GM19025 (cell line): ENCODE results near the gene ARMC2.
"Not testable (repeated sequence)": the region's sequence is repeated elsewhere in the genome, so short reads cannot be mapped to it uniquely, and the experiment has no call there.

Source experiments
- ATAC-seq: cut with Tn5 transposase; IDR thresholded peaks from one replicate; pipeline ENCODE4 v1.9.1; 2021; ENCODE audit warnings: mild to moderate bottlenecking, low read depth, moderate library complexity; ENCODE audit not compliant: unreplicated experiment

ARMC2 gene

GRCh38 chr6:108947114-108947854, 99.1 kb downstream of the ARMC2 start:
- ATAC-seq, result no peak

DNA sequence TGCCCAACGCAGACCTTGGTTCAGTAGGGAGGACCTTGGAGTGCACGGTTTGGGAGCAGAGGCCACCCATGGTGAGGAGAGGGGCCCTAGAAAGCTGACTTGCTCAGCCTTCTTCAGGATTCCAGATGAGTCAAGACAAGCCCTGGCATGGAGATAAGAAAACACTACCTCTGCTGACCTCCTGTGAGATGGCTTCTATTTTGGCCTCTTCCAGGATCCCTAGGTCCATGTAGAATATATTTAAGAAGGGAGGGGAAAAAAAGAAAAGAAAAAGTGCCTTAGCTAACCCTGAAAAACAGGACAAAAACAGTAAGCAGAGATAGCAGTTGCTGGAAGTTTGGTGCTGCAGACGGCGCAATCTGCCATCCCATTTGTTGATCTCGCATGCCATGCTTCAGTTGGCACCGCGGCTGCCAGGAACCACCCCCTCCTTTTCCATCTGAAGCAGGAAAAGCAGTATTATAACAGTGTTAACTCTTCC, 100.0 kb downstream of the ARMC2 start:
- ATAC-seq, result no peak

DNA sequence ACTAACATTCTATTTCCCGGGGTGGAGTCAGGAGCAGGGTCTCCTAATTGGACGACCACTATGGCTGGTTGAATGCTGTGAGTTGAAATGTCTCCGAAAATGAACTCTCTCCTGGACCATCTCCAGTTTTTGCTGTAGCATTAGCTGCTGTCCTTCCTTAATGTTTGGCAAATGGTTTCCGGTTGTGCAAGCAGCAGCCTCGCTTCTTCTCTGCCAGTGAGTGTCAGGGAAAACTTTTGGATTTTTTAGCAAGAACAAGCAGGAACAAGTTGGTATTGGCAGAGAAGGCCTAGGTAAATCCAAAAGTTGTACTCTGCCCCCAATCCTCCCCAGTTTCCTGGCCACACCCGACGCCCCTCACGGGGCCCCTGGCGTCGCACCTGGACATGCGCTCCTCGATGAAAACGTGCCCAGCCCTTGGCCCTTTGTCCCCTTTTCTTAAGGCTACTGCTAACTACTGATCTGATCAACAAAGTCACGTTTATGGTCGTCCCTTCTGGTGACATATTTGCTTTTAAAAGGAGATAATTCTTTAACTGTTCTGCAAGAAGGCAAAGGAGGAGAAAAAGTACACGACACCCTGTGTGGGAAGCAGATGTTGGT, 103.2 kb downstream of the ARMC2 start:
- no peak for ATAC-seq

DNA sequence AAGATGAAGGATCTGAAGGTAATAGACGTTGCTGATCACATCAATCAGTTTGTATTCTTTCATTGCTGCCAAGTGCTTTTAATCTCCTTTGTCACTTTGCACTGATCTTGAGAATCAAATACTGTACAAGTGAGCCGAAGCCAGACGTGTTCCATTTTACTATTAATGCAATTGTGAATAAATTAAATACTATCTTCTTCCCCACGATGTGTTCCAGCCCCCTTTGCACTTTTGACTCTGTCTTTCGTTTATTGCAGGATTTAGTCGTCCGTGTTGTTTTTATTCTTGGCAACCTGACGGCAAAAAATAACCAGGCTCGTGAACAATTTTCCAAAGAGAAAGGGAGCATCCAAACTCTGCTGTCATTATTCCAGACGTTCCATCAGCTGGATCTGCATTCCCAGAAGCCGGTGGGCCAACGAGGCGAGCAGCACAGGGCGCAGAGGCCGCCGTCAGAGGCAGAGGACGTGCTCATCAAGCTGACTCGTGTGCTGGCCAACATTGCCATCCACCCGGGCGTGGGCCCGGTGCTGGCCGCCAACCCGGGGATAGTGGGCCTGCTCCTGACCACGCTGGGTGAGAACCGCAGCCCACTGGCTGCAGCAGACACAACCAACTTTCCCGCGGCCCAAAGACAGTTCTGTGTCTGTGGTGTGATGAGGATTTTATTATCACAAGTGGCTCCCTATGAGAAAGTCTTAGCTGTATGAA, 104.7 kb downstream of the ARMC2 start:
- ATAC-seq, result no peak

- no peak for ATAC-seq
These were observed 105.5 kb downstream of the ARMC2 start for GRCh38 chr6:108953681-108954080.

DNA sequence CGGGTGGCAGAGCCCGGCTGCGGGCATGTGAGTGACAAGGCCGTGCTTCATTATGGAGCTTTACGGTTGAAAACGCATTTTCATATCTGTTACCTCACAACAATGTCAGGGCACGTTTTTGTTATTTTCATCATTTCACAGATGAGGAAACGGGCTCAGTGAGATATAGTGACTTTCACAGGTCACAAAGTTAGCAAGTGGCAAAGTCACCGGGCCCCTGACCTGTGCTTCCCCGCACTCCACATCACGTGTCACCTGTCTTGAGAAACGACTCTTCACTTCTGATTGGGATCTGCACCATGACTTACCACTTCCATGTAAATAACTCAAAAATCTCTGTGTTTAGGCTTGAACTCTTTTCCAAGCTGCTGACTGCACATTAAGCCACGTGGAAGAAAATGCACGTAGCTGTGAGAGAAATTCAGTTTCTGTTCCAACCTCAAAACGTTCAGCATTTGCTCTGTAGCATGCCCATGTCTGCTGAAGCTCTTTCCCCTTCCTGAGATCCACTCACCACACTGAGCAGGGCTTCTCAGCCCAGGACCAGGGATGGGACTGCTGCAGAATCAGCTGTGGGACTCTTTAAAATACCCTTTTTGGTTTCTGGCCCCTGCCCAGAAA, 107.2 kb downstream of the ARMC2 start:
- no peak for ATAC-seq

DNA sequence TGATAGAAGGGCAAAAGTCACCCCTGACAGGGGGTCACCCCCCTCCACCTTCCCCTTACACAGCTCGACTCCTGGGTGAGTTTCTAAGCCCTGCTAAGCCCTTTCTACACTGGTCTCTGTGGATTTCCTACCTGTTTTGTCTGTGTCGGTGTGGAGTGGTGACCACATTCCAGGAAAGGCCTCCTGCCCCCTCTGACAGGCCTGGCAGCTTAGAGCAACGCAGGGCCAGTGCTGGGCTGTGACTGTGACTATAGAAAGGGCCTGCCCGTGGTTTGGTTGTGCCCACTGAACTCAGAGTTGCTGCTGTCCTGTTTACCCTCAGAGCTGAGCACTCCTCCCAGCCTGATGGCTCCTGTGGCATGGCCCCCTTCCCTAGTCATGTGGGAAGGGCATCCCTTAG, 109.0 kb downstream of the ARMC2 start:
- no peak for ATAC-seq

DNA sequence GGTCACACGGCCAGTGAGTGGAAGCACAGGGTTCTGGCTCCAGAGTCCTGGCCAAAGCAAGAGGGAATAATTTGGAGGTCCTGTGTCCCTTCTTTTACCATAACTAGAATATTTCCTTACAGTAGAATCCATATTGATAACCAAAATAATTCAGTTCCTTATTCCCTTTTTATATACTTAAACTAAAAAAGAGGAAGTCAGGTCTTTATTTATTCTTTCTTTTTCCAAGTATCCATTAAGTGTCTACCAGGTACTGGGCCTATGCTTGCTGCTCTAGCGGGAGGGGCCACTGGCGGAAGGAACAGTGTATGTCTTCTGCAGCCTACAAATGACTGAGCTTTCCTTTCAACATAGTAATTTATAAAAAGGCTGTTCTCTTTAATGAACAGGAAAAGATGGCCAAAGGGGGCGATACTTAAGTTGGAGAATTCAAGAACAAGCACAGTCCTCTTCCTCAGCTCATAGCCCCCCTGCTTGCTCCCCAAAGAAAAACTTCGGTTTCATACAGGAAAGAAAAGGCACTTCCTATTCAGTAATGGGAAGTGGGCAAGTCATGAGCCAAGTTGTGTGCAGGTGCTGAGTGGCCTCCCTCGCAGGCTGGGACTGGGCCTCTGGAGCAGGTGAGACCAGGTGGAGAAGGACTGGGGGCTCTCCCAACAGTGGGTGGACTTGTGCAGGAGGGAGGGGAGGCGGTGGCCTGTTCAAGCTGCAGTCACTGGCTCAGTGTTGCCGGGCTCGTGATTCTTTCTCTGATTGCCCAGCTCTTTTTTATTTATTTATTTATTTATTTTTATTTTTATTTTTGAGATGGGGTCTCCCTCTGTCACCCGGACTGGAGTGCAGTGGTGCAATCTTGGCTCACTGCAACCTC, 110.9 kb downstream of the ARMC2 start:
- ATAC-seq, result no peak

DNA sequence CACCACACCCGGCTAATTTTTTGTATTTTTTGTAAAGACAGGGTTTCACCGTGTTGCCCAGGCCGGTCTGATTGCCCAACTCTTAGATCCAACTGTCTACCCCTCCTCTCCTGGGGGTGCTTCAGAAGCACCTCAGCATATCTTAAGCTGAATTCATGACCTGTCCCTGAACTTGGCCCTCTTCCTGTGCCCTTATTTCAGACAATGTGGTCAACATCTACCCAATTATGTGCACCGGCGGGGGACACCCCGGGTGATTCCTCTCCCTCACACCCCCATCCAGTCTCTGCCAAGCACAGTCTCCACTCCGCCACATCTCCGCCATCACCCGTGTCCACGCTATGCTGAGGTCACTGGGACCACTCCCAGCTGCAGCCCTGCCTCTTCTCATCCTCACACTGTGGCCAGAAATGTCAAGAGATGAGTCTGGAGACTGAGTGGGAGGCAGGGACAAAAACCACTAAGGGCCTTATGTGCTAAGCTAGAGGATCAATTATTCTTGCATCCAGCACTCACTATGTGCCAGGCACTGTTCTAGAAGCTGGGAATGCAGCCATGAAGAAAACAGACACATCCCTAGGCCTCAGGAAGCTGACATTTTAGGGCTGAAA, 111.9 kb downstream of the ARMC2 start:
- ATAC-seq, result no peak

GRCh38 chr6:108960601-108961000, 112.4 kb downstream of the ARMC2 start:
- no peak for ATAC-seq

DNA sequence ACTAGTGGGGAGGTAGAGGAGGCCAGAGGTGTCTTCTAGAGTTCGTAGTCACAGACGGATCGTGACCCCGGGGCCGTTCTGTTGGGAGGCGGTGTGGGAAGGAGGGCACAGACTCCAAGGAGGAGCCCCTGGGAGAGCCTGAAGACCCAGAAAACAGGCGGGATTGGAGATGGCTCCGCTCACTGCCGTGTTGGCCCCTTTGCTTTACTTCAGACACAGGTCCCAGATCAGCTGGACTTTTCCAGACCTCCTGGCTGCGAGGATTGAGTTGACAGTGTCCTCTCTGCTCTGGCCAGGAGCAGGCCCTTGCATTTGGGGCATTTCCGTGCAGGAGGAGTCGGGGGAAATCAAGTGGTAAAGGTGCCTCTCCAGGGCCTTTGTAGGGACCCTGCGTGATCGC, 112.9 kb downstream of the ARMC2 start:
- ATAC-seq, result no peak

- no peak for ATAC-seq
These were observed 113.8 kb downstream of the ARMC2 start for GRCh38 chr6:108961985-108962384.

DNA sequence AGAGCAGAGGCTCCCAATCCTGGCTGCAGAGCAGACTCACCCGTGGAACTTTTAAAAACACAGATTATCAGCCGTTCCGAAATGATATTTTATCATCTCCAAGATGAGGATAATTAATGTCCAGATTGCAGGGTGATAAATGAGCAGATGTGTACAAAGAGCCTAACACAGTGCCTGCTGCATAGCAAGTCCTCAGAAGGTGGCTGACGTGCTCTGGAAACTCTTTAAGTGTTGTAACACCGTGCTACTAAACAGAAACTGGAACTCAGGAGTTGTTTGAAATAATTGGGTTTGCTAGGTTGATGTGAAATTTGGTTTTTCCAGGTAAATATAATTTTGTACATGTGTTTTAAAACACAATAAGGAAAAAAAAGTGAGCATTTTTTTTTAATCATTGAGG, 118.0 kb downstream of the ARMC2 start:
- ATAC-seq, result no peak

DNA sequence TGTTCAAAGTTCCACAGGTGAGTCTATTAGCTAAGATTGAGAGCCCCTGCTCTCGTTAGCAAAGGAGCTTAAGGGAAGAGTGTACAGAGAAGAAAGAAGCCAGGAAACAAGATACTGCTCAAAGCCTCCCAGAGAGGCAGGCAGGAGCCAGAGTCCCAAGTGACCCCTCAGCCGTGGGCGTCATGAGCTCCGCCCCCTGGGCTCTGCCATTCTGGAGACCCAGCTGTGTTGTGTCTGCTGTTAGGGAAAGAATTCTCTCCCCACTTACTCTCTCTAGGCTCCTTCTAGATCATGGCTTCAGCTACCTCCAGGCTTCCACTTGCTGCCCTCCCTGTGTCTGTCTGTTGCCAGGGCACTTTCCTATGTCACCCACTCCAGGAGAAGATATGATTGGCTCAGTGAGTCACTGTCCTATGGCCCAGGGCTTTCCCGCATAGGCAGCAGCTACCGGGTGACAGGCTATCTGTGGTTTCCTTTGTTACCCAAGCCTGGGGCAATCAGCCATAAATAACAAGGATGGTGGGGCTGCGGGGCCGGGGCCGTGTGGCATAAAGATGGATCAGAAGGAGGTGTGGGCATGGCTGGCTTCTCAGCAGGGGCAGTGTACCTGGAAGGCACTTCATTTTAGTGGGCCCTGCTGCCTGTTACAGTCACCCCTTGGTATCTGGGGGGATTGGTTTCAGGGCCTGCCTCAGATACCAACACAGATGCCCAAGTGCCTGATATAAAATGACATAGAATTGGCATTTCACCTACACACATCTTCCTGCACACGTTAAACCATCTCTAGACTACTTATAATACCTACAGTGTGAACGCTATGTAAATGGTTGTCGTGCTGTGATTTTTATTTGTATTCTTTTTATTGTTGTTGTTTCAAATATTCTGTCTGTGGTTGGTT, 118.9 kb downstream of the ARMC2 start:
- ATAC-seq, result no peak

DNA sequence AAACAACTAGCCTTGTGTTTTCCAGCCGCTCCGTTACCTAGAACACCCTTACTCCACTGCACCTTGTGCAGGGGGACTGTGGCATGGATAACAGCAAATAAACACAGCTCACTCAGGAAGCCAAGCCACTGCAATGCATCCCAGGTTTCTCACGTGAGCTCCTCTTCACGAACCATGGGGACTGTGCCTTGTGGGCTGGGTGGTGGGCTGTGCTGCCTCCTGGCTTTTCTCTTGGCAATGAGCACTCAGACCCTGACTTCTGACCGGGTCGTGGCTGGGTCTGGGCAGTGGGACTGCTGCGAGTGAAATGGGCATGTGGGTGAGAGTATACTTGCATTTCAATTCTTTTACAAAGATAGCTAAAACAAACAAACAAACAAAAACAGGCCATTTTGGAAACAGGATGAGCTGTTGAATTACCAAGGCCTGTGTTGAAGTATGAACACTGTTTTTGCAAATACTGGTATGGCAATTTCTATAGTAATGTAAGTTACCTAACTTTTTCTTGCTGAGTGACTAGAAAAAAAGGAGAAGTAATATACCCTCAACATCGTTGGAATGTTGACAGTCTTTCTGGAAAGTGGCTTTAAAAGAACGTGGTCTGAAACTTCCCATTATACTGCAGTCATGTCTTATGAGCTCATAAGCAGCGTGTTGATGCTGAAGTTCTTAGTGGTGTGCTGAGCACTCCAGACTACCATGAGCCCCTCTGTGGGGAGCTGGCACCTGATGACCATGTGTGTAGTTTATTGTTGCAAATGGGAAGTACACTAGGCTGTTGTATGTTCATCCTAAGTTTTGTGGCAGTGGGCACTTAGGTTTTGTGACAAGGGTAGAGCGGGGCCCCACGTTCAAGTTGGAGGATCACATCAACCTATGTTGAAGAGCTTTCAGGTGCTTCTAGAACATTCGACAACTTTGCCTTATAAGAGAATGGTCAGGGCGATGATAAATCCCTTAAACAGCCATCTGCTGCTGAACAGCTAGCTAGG, 120.4 kb downstream of the ARMC2 start:
- no peak for ATAC-seq

DNA sequence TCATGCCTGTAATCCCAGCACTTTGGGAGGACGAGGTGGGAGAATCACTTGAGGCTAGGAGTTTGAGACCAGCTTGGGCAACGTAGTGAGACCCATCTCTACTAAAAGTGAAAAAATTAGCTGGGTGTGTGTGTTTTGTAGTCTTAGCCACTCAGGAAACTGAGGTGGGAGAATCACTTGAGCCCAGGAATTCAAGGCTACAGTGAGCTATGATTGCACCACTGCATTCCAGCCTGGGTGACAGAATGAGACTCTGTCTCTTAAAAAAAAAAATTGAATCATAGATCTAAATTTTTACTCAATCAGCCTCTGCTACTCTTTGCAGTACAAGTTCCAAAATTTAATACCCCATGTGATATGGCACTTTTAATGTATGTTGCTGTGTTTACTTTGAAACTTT, 121.6 kb downstream of the ARMC2 start:
- ATAC-seq, result no peak

GRCh38 chr6:108974201-108974600, 126.0 kb downstream of the ARMC2 start:
- no peak for ATAC-seq

DNA sequence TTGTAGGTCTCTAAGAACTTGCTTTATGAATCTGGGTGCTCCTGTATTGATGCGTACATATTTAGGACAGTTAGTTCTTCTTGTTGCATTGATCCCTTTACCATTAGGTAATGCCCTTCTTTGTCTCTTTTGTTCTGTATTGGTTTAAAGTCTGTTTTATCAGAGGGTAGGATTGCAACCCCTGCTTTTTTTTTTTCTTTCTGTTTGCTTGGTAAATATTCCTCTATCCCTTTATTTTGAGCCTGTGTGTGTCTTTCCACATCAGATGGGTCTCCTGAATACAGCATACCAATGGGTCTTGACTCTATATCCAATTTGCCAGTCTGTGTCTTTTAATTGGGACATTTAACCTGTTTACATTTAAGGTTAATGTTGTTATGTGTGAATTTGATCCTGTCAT, 130.4 kb downstream of the ARMC2 start:
- ATAC-seq, result not testable (repeated sequence)
